GM23338 (cell line): ENCODE measurements around the gene PLD6. TPM values are rescaled to one million over a fixed set of nuclear protein-coding genes. Genes with fewer than 3 reads are reported as not detected.

Source experiments
- ATAC-seq: fragments of 200-7000 bp; cut with Tn5 transposase; 3 replicates; pipeline ENCODE4 v1.9.1; 2020
- DNase-seq: peaks from one replicate; pipeline ENCODE4 v3.0.0-alpha.2; 2015; ENCODE audit warnings: low spot score
- H2AFZ ChIP-seq: fragments of 200-600 bp; sonication (generic); 2 replicates; pipeline ENCODE4 v1.8.0; 2016; ENCODE audit warnings: antibody characterized with exemption, mild to moderate bottlenecking, moderate library complexity
- H3F3A ChIP-seq: fragments of 200-600 bp; sonication (generic); replicated peaks from 2 replicates; pipeline ENCODE4 v1.8.0; 2017; ENCODE audit warnings: antibody characterized with exemption, mixed run types, low read depth
- H3K27ac ChIP-seq: fragments of 200-600 bp; sonication (generic); 2 replicates; pipeline ENCODE4 v1.6.1; 2016; ENCODE audit warnings: low read depth
- H3K27me3 ChIP-seq: fragments of 200-600 bp; sonication (generic); 2 replicates; pipeline ENCODE4 v1.8.0; 2016; ENCODE audit warnings: mild to moderate bottlenecking, mixed run types, moderate library complexity; ENCODE audit not compliant: insufficient read depth
- H3K36me3 ChIP-seq: fragments of 200-600 bp; sonication (generic); 2 replicates; pipeline ENCODE4 v1.8.0; 2016; ENCODE audit warnings: mild to moderate bottlenecking; ENCODE audit not compliant: insufficient read depth
- H3K4me1 ChIP-seq: fragments of 200-600 bp; sonication (generic); 2 replicates; pipeline ENCODE4 v1.8.0; 2016; ENCODE audit warnings: mild to moderate bottlenecking, moderate library complexity; ENCODE audit not compliant: insufficient read depth
- H3K4me2 ChIP-seq: fragments of 200-600 bp; sonication (generic); 2 replicates; pipeline ENCODE4 v1.7.1; 2017; ENCODE audit warnings: mixed run types
- H3K4me3 ChIP-seq: fragments of 200-600 bp; sonication (generic); 2 replicates; pipeline ENCODE4 v1.6.1; 2016; ENCODE audit warnings: mixed run types
- H3K79me2 ChIP-seq: fragments of 200-600 bp; sonication (generic); replicated peaks from 2 replicates; pipeline ENCODE4 v1.8.0; 2017; ENCODE audit warnings: mild to moderate bottlenecking; ENCODE audit not compliant: insufficient read depth
- H3K9me2 ChIP-seq: fragments of 200-600 bp; sonication (generic); 2 replicates; pipeline ENCODE4 v1.8.0; 2017; ENCODE audit not compliant: insufficient read depth
- H4K20me1 ChIP-seq: fragments of 200-600 bp; sonication (generic); replicated peaks from 2 replicates; pipeline ENCODE4 v1.8.0; 2017; ENCODE audit warnings: mild to moderate bottlenecking; ENCODE audit not compliant: insufficient read depth
- H3K27ac Mint-ChIP-seq: 2 replicates; pipeline ENCODE4 v1.8.0; 2020; ENCODE audit warnings: inconsistent platforms, mild to moderate bottlenecking, moderate library complexity, mixed read lengths
- H3K27me3 Mint-ChIP-seq: 3 replicates; pipeline ENCODE4 v1.8.0; 2022; ENCODE audit warnings: low read depth, mild to moderate bottlenecking, moderate library complexity, mixed read lengths, inconsistent platforms; ENCODE audit not compliant: insufficient read depth, poor library complexity
- H3K36me3 Mint-ChIP-seq: 3 replicates; pipeline ENCODE4 v1.8.0; 2021; ENCODE audit warnings: low read depth, mild to moderate bottlenecking, inconsistent platforms, moderate library complexity, mixed read lengths
- H3K4me1 Mint-ChIP-seq: 3 replicates; pipeline ENCODE4 v1.8.0; 2020; ENCODE audit warnings: mild to moderate bottlenecking, inconsistent platforms, mixed read lengths
- H3K4me3 Mint-ChIP-seq: 3 replicates; pipeline ENCODE4 v1.8.0; 2021; ENCODE audit warnings: moderate library complexity, mild to moderate bottlenecking, inconsistent platforms, mixed read lengths
- H3K9me3 Mint-ChIP-seq: 3 replicates; pipeline ENCODE4 v1.8.0; 2020; ENCODE audit warnings: moderate library complexity, mild to moderate bottlenecking, inconsistent platforms, mixed read lengths
- EZH2 ChIP-seq: fragments of 200-600 bp; sonication (generic); IDR thresholded peaks from one replicate; pipeline ENCODE4 v1.8.0; 2017; ENCODE audit warnings: antibody characterized with exemption, mild to moderate bottlenecking, low read depth; ENCODE audit not compliant: unreplicated experiment
- JUNB ChIP-seq: IDR thresholded peaks from one replicate; pipeline ENCODE4 v1.6.1; 2016; ENCODE audit warnings: antibody characterized with exemption; ENCODE audit not compliant: unreplicated experiment
- POLR2AphosphoS5 ChIP-seq: IDR thresholded peaks from 2 replicates; pipeline ENCODE4 v1.6.1; 2016; ENCODE audit warnings: antibody characterized with exemption, low read depth
- polyA plus RNA-seq: library from polyadenylated mRNA; unstranded; fragments of >200 nt; fragmentation: Nextera tagmentation; extraction: Ambion mirVana; gene quantifications from 2 replicates; pipeline ENCODE4 v1.2.1, GENCODE V29; 2016
- total RNA-seq: library from RNA; depleted of rRNA; stranded (reverse); fragments of >200 nt; shearing (Covaris generic); gene quantifications from 2 replicates; pipeline ENCODE4 v1.2.3, GENCODE V29; 2014
- TF ChIP-seq, protein P1 (sequence below): fragments of 250-450 bp; sonication (Bioruptor Pico); IDR thresholded peaks from 2 replicates; pipeline ENCODE4 v1.5.0; 2020; ENCODE audit warnings: mild to moderate bottlenecking, moderate library complexity

PLD6 gene
- total and polyA plus RNA-seq, 2 experiments from 2014 or later, result not detected

DNA sequence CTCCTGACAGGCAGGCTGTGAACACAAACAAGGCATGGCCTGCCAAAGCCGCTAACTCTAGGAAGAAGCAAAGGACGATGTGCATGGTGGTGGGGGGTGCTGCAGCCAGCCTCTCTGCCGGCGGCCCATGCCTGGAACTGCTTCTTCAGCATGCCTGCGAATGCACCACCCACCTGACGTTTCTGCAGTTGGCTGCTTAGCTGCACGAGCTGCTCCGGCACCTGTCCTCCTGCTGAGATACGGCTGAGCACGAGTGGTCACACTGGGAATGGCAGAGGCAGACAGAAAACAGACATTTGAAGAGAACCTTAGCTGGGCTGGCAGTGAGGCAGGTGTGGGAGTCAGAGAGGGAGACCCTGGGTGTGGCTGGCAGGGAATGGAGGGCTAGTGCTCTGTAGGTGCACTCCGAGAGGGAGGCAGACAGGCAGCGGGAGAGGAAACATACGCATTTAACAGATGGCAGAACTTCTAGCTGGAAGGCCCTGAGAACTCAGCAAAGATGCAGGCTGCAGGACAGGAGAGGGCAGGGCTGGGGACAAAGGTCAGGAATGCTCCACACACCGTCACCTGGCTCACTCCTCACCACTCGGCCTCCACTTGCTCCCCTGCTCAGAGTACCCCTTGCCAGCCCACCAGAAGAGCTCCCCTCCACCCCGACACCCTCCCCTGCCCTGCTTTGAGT lies 25.6 kb upstream of the PLD6 start:
- peaks cover 12% of the 10 kb centered on the region for H3K27me3 Mint-ChIP-seq
- TF ChIP-seq POLR2AphosphoS5 (no peak), EZH2 (no peak), JUNB (no peak)
- TF ChIP-seq, protein P1, sequence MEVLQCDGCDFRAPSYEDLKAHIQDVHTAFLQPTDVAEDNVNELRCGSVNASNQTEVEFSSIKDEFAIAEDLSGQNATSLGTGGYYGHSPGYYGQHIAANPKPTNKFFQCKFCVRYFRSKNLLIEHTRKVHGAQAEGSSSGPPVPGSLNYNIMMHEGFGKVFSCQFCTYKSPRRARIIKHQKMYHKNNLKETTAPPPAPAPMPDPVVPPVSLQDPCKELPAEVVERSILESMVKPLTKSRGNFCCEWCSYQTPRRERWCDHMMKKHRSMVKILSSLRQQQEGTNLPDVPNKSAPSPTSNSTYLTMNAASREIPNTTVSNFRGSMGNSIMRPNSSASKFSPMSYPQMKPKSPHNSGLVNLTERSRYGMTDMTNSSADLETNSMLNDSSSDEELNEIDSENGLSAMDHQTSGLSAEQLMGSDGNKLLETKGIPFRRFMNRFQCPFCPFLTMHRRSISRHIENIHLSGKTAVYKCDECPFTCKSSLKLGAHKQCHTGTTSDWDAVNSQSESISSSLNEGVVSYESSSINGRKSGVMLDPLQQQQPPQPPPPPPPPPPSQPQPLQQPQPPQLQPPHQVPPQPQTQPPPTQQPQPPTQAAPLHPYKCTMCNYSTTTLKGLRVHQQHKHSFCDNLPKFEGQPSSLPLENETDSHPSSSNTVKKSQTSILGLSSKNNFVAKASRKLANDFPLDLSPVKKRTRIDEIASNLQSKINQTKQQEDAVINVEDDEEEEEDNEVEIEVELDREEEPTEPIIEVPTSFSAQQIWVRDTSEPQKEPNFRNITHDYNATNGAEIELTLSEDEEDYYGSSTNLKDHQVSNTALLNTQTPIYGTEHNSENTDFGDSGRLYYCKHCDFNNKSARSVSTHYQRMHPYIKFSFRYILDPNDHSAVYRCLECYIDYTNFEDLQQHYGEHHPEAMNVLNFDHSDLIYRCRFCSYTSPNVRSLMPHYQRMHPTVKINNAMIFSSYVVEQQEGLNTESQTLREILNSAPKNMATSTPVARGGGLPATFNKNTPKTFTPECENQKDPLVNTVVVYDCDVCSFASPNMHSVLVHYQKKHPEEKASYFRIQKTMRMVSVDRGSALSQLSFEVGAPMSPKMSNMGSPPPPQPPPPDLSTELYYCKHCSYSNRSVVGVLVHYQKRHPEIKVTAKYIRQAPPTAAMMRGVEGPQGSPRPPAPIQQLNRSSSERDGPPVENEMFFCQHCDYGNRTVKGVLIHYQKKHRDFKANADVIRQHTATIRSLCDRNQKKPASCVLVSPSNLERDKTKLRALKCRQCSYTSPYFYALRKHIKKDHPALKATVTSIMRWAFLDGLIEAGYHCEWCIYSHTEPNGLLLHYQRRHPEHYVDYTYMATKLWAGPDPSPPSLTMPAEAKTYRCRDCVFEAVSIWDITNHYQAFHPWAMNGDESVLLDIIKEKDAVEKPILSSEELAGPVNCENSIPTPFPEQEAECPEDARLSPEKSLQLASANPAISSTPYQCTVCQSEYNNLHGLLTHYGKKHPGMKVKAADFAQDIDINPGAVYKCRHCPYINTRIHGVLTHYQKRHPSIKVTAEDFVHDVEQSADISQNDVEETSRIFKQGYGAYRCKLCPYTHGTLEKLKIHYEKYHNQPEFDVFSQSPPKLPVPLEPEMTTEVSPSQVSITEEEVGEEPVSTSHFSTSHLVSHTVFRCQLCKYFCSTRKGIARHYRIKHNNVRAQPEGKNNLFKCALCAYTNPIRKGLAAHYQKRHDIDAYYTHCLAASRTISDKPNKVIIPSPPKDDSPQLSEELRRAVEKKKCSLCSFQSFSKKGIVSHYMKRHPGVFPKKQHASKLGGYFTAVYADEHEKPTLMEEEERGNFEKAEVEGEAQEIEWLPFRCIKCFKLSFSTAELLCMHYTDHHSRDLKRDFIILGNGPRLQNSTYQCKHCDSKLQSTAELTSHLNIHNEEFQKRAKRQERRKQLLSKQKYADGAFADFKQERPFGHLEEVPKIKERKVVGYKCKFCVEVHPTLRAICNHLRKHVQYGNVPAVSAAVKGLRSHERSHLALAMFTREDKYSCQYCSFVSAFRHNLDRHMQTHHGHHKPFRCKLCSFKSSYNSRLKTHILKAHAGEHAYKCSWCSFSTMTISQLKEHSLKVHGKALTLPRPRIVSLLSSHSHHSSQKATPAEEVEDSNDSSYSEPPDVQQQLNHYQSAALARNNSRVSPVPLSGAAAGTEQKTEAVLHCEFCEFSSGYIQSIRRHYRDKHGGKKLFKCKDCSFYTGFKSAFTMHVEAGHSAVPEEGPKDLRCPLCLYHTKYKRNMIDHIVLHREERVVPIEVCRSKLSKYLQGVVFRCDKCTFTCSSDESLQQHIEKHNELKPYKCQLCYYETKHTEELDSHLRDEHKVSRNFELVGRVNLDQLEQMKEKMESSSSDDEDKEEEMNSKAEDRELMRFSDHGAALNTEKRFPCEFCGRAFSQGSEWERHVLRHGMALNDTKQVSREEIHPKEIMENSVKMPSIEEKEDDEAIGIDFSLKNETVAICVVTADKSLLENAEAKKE (CRISPR knock-in tag), result no peak
- DNase-seq (no peak), ATAC-seq (no peak)
- peaks cover 46% of the 10 kb centered on the region for H3K36me3 Mint-ChIP-seq
- no peaks in the 10 kb centered on the region for H3K9me2 ChIP-seq
- H3K27ac ChIP-seq, result no peak overlapping the region
- no peak overlapping the region for H3K4me2 ChIP-seq
- H4K20me1 ChIP-seq, result peaks cover 11% of the 10 kb centered on the region; the same call in 1 of the 2 replicates
- peaks cover 10% of the 10 kb centered on the region for H3K4me1 ChIP-seq
- H3K27ac Mint-ChIP-seq, result no peak overlapping the region
- no peaks in the 10 kb centered on the region for H3K9me3 Mint-ChIP-seq
- no peaks in the 10 kb centered on the region for H3K27me3 ChIP-seq
- H3K4me1 Mint-ChIP-seq, result peaks cover 13% of the 10 kb centered on the region
- H2AFZ ChIP-seq, result no peak overlapping the region
- no peak overlapping the region for H3K4me3 Mint-ChIP-seq
- H3K36me3 ChIP-seq, result peaks cover 7% of the 10 kb centered on the region; the same call in 1 of the 2 replicates
- 0 out of 2 replicates have a peak, but pooled peaks cover 5% of the 10 kb centered on the region for H3F3A ChIP-seq
- H3K79me2 ChIP-seq, result peaks cover 42% of the 10 kb centered on the region
- no peak overlapping the region for H3K4me3 ChIP-seq
